DOHH2 (cell line): ENCODE results near the gene CCN2.

Source experiments
- H3F3A ChIP-seq: fragments of 200-600 bp; sonication (generic), shearing (Covaris generic); 2 replicates; pipeline ENCODE4 v1.6.0; 2016; ENCODE audit warnings: antibody characterized with exemption, mild to moderate bottlenecking; ENCODE audit not compliant: control insufficient read depth, insufficient read depth
- H3K27ac ChIP-seq: fragments of 200-600 bp; sonication (generic); 2 replicates; pipeline ENCODE4 v1.5.1; 2014; ENCODE audit warnings: low read depth, mild to moderate bottlenecking, low read length, moderate library complexity
- H3K27me3 ChIP-seq: fragments of 200-600 bp; sonication (generic); 2 replicates; pipeline ENCODE4 v1.6.1; 2014; ENCODE audit warnings: mild to moderate bottlenecking, low read length, mixed read lengths; ENCODE audit not compliant: control insufficient read depth
- H3K36me3 ChIP-seq: fragments of 200-600 bp; sonication (generic); 2 replicates; pipeline ENCODE4 v1.6.1; 2014; ENCODE audit warnings: mild to moderate bottlenecking, low read length, moderate library complexity, mixed read lengths; ENCODE audit not compliant: control insufficient read depth
- H3K4me1 ChIP-seq: fragments of 200-600 bp; sonication (generic); 2 replicates; pipeline ENCODE4 v1.6.1; 2014; ENCODE audit warnings: mild to moderate bottlenecking, low read length, mixed read lengths; ENCODE audit not compliant: control insufficient read depth
- H3K4me2 ChIP-seq: fragments of 200-600 bp; sonication (generic); 2 replicates; pipeline ENCODE4 v1.6.0; 2014; ENCODE audit warnings: mild to moderate bottlenecking, low read length, moderate library complexity
- H3K4me3 ChIP-seq: fragments of 200-600 bp; sonication (generic); 2 replicates; pipeline ENCODE4 v1.5.1; 2014; ENCODE audit warnings: mild to moderate bottlenecking, low read length, mixed read lengths
- H3K79me2 ChIP-seq: fragments of 200-600 bp; sonication (generic); 2 replicates; pipeline ENCODE4 v1.6.1; 2014; ENCODE audit warnings: mild to moderate bottlenecking, low read length, mixed read lengths; ENCODE audit not compliant: control insufficient read depth
- H3K9me2 ChIP-seq: fragments of 200-600 bp; sonication (generic); replicated peaks from 2 replicates; pipeline ENCODE4 v1.6.1; 2014; ENCODE audit warnings: mild to moderate bottlenecking, low read length, mixed read lengths; ENCODE audit not compliant: control insufficient read depth
- H3K9me3 ChIP-seq: fragments of 200-600 bp; sonication (generic); 2 replicates; pipeline ENCODE4 v1.6.1; 2014; ENCODE audit warnings: antibody characterized with exemption, low read length, mixed read lengths; ENCODE audit not compliant: control insufficient read depth, insufficient read depth
- H4K20me1 ChIP-seq: fragments of 200-600 bp; sonication (generic); 2 replicates; pipeline ENCODE4 v1.6.0; 2014; ENCODE audit warnings: low read depth, mild to moderate bottlenecking, antibody characterized with exemption, low read length, moderate library complexity; ENCODE audit not compliant: control insufficient read depth, insufficient read depth
- EZH2phosphoT487 ChIP-seq: fragments of 200-600 bp; sonication (generic); IDR thresholded peaks from 2 replicates; pipeline ENCODE4 v1.6.1; 2017; ENCODE audit warnings: borderline replicate concordance, mild to moderate bottlenecking, antibody characterized with exemption, low read length, moderate library complexity, mixed read lengths
- TF ChIP-seq, protein P1 (sequence below): fragments of 200-600 bp; sonication (generic); IDR thresholded peaks from one replicate; pipeline ENCODE4 v1.5.1; 2014; ENCODE audit warnings: antibody characterized with exemption, mild to moderate bottlenecking, low read depth, low read length; ENCODE audit not compliant: poor library complexity, severe bottlenecking

The CCN2 gene

DNA sequence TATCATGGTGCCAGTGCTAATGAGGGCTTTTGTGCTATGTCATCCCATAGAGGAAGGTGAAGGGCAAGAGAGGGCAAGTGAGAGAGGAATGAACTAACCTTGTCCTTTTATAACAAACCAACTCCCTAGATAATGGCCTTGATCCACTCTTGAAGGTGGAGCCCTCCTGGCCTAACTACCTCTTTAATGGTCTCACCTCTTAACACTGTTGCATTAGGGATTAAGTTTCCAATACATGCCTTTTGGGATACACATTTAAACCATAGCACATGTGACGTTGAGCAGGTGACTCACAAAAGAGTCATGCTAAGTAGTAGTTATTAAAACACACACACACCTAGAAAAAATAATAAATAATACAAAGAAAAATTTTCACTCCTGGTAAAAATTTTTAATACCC lies 36.9 kb downstream of the CCN2 start:
- H4K20me1 ChIP-seq = no peaks in the 10 kb centered on the region
- peaks cover 43% of the 10 kb centered on the region for H3K4me1 ChIP-seq
- peaks cover 14% of the 10 kb centered on the region for H3K27me3 ChIP-seq
- H3F3A ChIP-seq = no peaks in the 10 kb centered on the region
- H3K9me3 ChIP-seq = no peaks in the 10 kb centered on the region
- no peak overlapping the region for H3K4me2 ChIP-seq
- H3K4me3 ChIP-seq = no peak overlapping the region
- H3K36me3 ChIP-seq = no peaks in the 10 kb centered on the region
- H3K79me2 ChIP-seq = no peaks in the 10 kb centered on the region
- H3K9me2 ChIP-seq = no peaks in the 10 kb centered on the region
- TF ChIP-seq, protein P1, sequence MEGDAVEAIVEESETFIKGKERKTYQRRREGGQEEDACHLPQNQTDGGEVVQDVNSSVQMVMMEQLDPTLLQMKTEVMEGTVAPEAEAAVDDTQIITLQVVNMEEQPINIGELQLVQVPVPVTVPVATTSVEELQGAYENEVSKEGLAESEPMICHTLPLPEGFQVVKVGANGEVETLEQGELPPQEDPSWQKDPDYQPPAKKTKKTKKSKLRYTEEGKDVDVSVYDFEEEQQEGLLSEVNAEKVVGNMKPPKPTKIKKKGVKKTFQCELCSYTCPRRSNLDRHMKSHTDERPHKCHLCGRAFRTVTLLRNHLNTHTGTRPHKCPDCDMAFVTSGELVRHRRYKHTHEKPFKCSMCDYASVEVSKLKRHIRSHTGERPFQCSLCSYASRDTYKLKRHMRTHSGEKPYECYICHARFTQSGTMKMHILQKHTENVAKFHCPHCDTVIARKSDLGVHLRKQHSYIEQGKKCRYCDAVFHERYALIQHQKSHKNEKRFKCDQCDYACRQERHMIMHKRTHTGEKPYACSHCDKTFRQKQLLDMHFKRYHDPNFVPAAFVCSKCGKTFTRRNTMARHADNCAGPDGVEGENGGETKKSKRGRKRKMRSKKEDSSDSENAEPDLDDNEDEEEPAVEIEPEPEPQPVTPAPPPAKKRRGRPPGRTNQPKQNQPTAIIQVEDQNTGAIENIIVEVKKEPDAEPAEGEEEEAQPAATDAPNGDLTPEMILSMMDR = no peak
- TF ChIP-seq EZH2phosphoT487 = no peak
- H3K27ac ChIP-seq = no peak overlapping the region

DNA sequence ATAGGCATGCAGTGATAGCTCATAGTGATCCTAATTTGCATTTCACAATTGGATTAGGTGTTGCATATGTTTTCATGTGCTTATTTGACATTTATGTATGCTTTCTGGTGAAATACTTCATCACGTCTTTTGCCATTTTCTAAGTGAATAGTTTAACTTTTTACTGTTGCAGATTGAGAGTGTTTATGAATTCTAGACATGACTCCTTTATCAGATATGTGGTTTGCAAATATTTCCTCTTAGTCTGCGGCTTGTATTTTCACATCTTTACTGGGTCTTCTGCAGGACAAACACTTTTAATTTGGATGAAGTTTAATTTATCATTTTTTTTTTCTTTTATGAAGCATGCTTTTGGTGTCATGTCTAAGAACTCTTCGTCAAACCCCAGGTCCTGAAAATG lies 39.2 kb downstream of the CCN2 start:
- Histone ChIP-seq H3K27me3 (peaks cover 16% of the 10 kb centered on the region), H3F3A (no peaks in the 10 kb centered on the region), H3K79me2 (no peaks in the 10 kb centered on the region), H3K9me3 (no peaks in the 10 kb centered on the region), H3K9me2 (no peaks in the 10 kb centered on the region), H3K4me2 (no peak overlapping the region), H3K4me3 (no peak overlapping the region), H3K4me1 (peaks cover 29% of the 10 kb centered on the region), H3K36me3 (no peaks in the 10 kb centered on the region), H3K27ac (no peak overlapping the region), H4K20me1 (no peaks in the 10 kb centered on the region)
- TF ChIP-seq, protein P1 = no peak
- no peak for TF ChIP-seq EZH2phosphoT487

DNA sequence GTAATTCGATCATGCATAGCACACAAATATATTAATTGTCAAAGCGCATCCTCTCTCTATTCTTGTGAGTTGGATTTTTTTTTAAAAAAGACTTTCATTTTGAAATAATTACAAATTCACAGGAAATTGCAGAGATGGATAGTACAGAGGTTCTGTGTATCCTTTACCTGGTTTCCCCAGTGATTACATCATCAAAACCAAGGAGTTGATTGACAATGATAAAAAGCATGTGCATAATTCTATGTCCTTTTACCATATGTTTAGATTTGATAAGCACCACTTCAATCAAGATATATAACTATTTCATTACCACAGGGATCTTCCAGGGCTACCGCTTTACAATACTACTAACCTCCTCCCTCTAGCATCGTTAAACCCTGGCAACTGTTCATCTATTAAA lies 40.2 kb downstream of the CCN2 start:
- H3K27me3 ChIP-seq = peaks cover 16% of the 10 kb centered on the region
- no peak overlapping the region for H3K27ac ChIP-seq
- H3K9me2 ChIP-seq = no peaks in the 10 kb centered on the region
- no peaks in the 10 kb centered on the region for H3K79me2 ChIP-seq
- peaks cover 24% of the 10 kb centered on the region for H3K4me1 ChIP-seq
- no peaks in the 10 kb centered on the region for H3F3A ChIP-seq
- TF ChIP-seq, protein P1 = no peak
- no peak for TF ChIP-seq EZH2phosphoT487
- no peak overlapping the region for H3K4me2 ChIP-seq
- H3K9me3 ChIP-seq = no peaks in the 10 kb centered on the region
- H3K4me3 ChIP-seq = no peak overlapping the region
- no peaks in the 10 kb centered on the region for H3K36me3 ChIP-seq
- no peaks in the 10 kb centered on the region for H4K20me1 ChIP-seq

DNA sequence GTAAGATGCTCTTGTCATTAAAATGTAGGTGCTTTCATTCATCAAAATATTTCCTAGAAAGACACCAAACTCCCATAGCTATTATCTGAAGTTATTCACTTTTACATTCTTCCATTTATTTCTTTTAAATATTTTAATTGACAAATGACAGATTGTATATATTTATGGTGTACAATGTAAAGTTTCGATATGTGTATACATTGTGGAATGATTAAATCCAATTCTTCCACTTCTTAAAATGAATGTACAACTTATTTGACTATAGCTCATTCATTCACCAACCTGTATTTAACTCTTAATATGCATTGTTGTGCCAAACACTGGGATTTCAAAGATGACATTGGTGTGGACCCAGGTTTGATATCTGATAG lies 41.0 kb downstream of the CCN2 start:
- Histone ChIP-seq H3K9me2 (no peaks in the 10 kb centered on the region), H3K79me2 (no peaks in the 10 kb centered on the region), H3K9me3 (no peaks in the 10 kb centered on the region), H3K27me3 (peaks cover 16% of the 10 kb centered on the region), H4K20me1 (no peaks in the 10 kb centered on the region), H3K4me2 (peak overlapping the region; percentile 18; the same call in 1 of the 2 replicates), H3K4me3 (no peak overlapping the region), H3K4me1 (peaks cover 21% of the 10 kb centered on the region), H3K36me3 (no peaks in the 10 kb centered on the region), H3F3A (no peaks in the 10 kb centered on the region), H3K27ac (no peak overlapping the region)
- TF ChIP-seq, protein P1 = no peak
- TF ChIP-seq EZH2phosphoT487 = no peak
